HepG2 (cell line): Measurements from ENCODE around the gene PSMD5. TPM values are rescaled to one million over a fixed set of nuclear protein-coding genes. Genes with fewer than 3 reads are reported as not detected.

Experiments
- ATAC-seq: fragments of 200-7000 bp; cut with Tn5 transposase; 3 replicates; pipeline ENCODE4 v1.9.1; 2020; ENCODE audit warnings: mild to moderate bottlenecking, moderate library complexity
- BruUV-seq: library from RNA; stranded (reverse); fragments of 400-500 nt; replicated peaks from 2 replicates; lab custom pipeline; 2021; lab: Mats Ljungman, UMichigan
- CTCF ChIA-PET: fragments of 300-600 bp; formaldehyde crosslinking; extraction: SDS; loops from one replicate; lab custom pipeline; 2021; ENCODE audit warnings: low total read pairs, inconsistent platforms, low intra/inter-chr PET ratio; lab: Yijun Ruan, JAX
- POLR2A ChIA-PET: fragments of 350-600 bp; sonication (Branson Sonifier 250); formaldehyde crosslinking; loops from one replicate; lab custom pipeline; 2020; ENCODE audit warnings: antibody characterized with exemption, inconsistent platforms; lab: Yijun Ruan, JAX
- DNase-seq: peaks from one replicate; pipeline ENCODE4 v3.0.0-alpha.2; 2015; ENCODE audit warnings: low spot score
- FAIRE-seq: peaks from 3 replicates; lab custom pipeline; 2011; peaks lifted over from hg19 to GRCh38; lab: Jason Lieb, UNC
- H2AFZ ChIP-seq: one replicate; pipeline ENCODE4 v1.6.1; 2011; ENCODE audit warnings: low read length, inconsistent platforms
- H3K27ac ChIP-seq: fragments of 300-600 bp; 3 replicates; pipeline ENCODE4 v1.8.0; 2011; ENCODE audit warnings: mixed run types, mild to moderate bottlenecking, mixed read lengths, low read length, inconsistent platforms; ENCODE audit not compliant: insufficient read depth; ENCODE audit errors: extremely low read length
- H3K27me3 ChIP-seq, 2 experiments: fragments of 200-600 bp in 1 of 2; 2 replicates in 1 of 2; 3 replicates in 1 of 2; pipeline versions ENCODE4 v1.6.0 to v1.8.0; 2011; ENCODE audit warnings: low read length in 2 of 2, mild to moderate bottlenecking in 2 of 2, moderate library complexity in 2 of 2, inconsistent platforms in 1 of 2; ENCODE audit not compliant: insufficient read depth in 2 of 2, control insufficient read depth in 1 of 2
- H3K36me3 ChIP-seq, 2 experiments: fragments of 200-600 bp in 1 of 2; replicated peaks in 1 of 2; 2 replicates in 1 of 2; 3 replicates in 1 of 2; pipeline versions ENCODE4 v1.5.1 to v1.8.0; 2011; ENCODE audit warnings: low read length in 2 of 2, inconsistent platforms in 1 of 2; ENCODE audit not compliant: insufficient read depth in 2 of 2, control insufficient read depth in 1 of 2
- H3K4me1 ChIP-seq: 2 replicates; pipeline ENCODE4 v1.5.1; 2012; ENCODE audit warnings: low read length, inconsistent platforms; ENCODE audit not compliant: insufficient read depth
- H3K4me2 ChIP-seq: 2 replicates; pipeline ENCODE4 v1.6.0; 2011; ENCODE audit warnings: low read depth, low read length, inconsistent platforms
- H3K4me3 ChIP-seq, 3 experiments: fragments of 200-600 bp in 1 of 3; sonication (generic), shearing (Covaris generic) in 1 of 3; replicated peaks in 1 of 3; 2 replicates each; pipeline ENCODE4 v1.5.1; 2011 to 2016; ENCODE audit warnings: low read length in 3 of 3, inconsistent platforms in 2 of 3, low read depth in 2 of 3, mild to moderate bottlenecking in 2 of 3, control low read depth in 1 of 3, mixed read lengths in 1 of 3; ENCODE audit not compliant: insufficient read depth in 1 of 3
- H3K79me2 ChIP-seq: one replicate; pipeline ENCODE4 v1.6.1; 2011; ENCODE audit warnings: low read length, inconsistent platforms; ENCODE audit not compliant: insufficient read depth
- H3K9ac ChIP-seq: 2 replicates; pipeline ENCODE4 v1.6.0; 2011; ENCODE audit warnings: mild to moderate bottlenecking, low read depth, low read length, inconsistent platforms; ENCODE audit not compliant: insufficient read depth
- H3K9me3 ChIP-seq: 2 replicates; pipeline ENCODE4 v1.5.1; 2012; ENCODE audit warnings: mild to moderate bottlenecking, low read length
- H4K20me1 ChIP-seq: 2 replicates; pipeline ENCODE4 v1.6.0; 2011; ENCODE audit warnings: inconsistent platforms, mild to moderate bottlenecking, low read length, moderate library complexity; ENCODE audit not compliant: insufficient read depth
- JUND ChIP-seq: sonication (generic); formaldehyde crosslinking; IDR thresholded peaks from 2 replicates; pipeline ENCODE4 v1.8.0; 2022; ENCODE audit warnings: mild to moderate bottlenecking, missing genetic modification reagents
- NFRKB ChIP-seq: fragments of 450-650 bp; IDR thresholded peaks from 2 replicates; pipeline ENCODE4 v1.6.1; 2017
- NFYC ChIP-seq: IDR thresholded peaks from 2 replicates; pipeline ENCODE4 v1.6.1; 2016; ENCODE audit warnings: missing genetic modification reagents, missing compliant biosample characterization
- STAG1 ChIP-seq: sonication (generic); formaldehyde crosslinking; IDR thresholded peaks from 2 replicates; pipeline ENCODE4 v1.4.0; 2020; ENCODE audit warnings: missing genetic modification reagents
- TAF1 ChIP-seq: sonication (generic); formaldehyde crosslinking; IDR thresholded peaks from 2 replicates; pipeline ENCODE4 v1.4.0; 2020; ENCODE audit warnings: missing genetic modification reagents
- UBTF ChIP-seq: sonication (generic); formaldehyde crosslinking; IDR thresholded peaks from 2 replicates; pipeline ENCODE4 v1.4.0; 2020; ENCODE audit warnings: mild to moderate bottlenecking, missing genetic modification reagents
- ZNF260 ChIP-seq: sonication (generic); formaldehyde crosslinking; IDR thresholded peaks from 2 replicates; pipeline ENCODE4 v1.4.0; 2020; ENCODE audit warnings: missing genetic modification reagents, low read depth, mild to moderate bottlenecking, borderline replicate concordance
- ZNF264 ChIP-seq: sonication (generic); formaldehyde crosslinking; IDR thresholded peaks from 2 replicates; pipeline ENCODE4 v1.4.0; 2020; ENCODE audit warnings: missing genetic modification reagents
- ZNF274 ChIP-seq: sonication (generic); formaldehyde crosslinking; IDR thresholded peaks from 2 replicates; pipeline ENCODE4 v1.5.1; 2020; ENCODE audit warnings: mild to moderate bottlenecking, missing genetic modification reagents
- ZNF317 ChIP-seq: sonication (generic); formaldehyde crosslinking; IDR thresholded peaks from 2 replicates; pipeline ENCODE4 v1.5.0; 2020; ENCODE audit warnings: mild to moderate bottlenecking, missing genetic modification reagents
- ZNF577 ChIP-seq: sonication (generic); formaldehyde crosslinking; IDR thresholded peaks from 2 replicates; pipeline ENCODE4 v1.4.0; 2020; ENCODE audit warnings: mild to moderate bottlenecking, low read depth, missing genetic modification reagents, borderline replicate concordance
- WGBS: methylation state at CpG from one replicate; pipeline ENCODE4 v1.1.6; 2017; ENCODE audit warnings: low lambda C conversion rate; 5-methylcytosine and 5-hydroxymethylcytosine counted together
- in situ Hi-C: cut with HindIII; loops from 2 replicates; pipeline ENCODE4 v1.10.0; 2017; ENCODE audit warnings: low pct_unique_long_range_greater_than_20kb; ENCODE audit not compliant: extremely low pct_ligation_motif_present
- intact Hi-C: fragments of 100-400 bp; cut with micrococcal nuclease; formaldehyde crosslinking; loops from one replicate; pipeline ENCODE4 v1.10.0; 2022; ENCODE audit not compliant: unreplicated experiment
- polyA plus RNA-seq, 8 experiments: library from polyadenylated mRNA; depleted of rRNA in 3 of 8; stranded (reverse) in 7 of 8; unstranded in 1 of 8; fragments of >200 nt; fragmentation: Illumina TruSeq in 4 of 8; extraction: Trizol in 4 of 8; gene quantifications; 2 replicates each; pipeline versions ENCODE4 v1.2.1 to v1.2.3, GENCODE V29; 2011 to 2016; ENCODE audit warnings: low read depth in 4 of 8, missing spikeins in 1 of 8, mixed read lengths in 1 of 8; ENCODE audit not compliant: insufficient read depth in 1 of 8
- total RNA-seq, 5 experiments: library from RNA; depleted of rRNA; stranded (reverse); fragments of >200 nt; fragmentation: Illumina TruSeq; extraction: Trizol; gene quantifications; 2 replicates each; pipeline ENCODE4 v1.2.3, GENCODE V29; 2016; ENCODE audit warnings: low read depth in 1 of 5

The PSMD5 gene
- total and polyA plus RNA-seq, 2 of the 13 experiments (the other 11 are each of a cell fraction or from before 2014, with no cell fraction given): 12.7 to 18.1 TPM

- H3K36me3 ChIP-seq: peaks cover 8 to 37% of the 10 kb centered on the region in 2 experiments
- no peak overlapping the region for H3K27ac ChIP-seq
- POLR2A ChIA-PET: no interaction called here
- H3K27me3 ChIP-seq: no peaks in the 10 kb centered on the region; a peak in 1 of 5 replicates
- DNase-seq (no peak), ATAC-seq (no peak), FAIRE-seq (no peak)
- H3K9ac ChIP-seq: no peak overlapping the region
- no peaks in the 10 kb centered on the region for H3K9me3 ChIP-seq
- in situ Hi-C loops (no loop called here), intact Hi-C loops (no loop called here)
- no peak overlapping the region for H3K4me2 ChIP-seq
- BruUV-seq: no TSS peak
- CTCF ChIA-PET: no interaction called here
- no peak overlapping the region for H3K4me3 ChIP-seq
- H3K79me2 ChIP-seq: peaks cover 71% of the 10 kb centered on the region
- TF ChIP-seq NFYC (CRISPR knock-in tag) (no peak), ZNF274 (CRISPR knock-in tag) (no peak), ZNF264 (CRISPR knock-in tag) (no peak), ZNF577 (no peak), ZNF317 (no peak), ZNF260 (no peak), UBTF (CRISPR knock-in tag) (no peak), JUND (CRISPR knock-in tag) (no peak), TAF1 (CRISPR knock-in tag) (no peak), NFRKB (no peak), STAG1 (CRISPR knock-in tag) (no peak)
- no peak overlapping the region for H2AFZ ChIP-seq
- 89% methylated on average over 4 of the region's 4 CpGs for WGBS
- H4K20me1 ChIP-seq: no peaks in the 10 kb centered on the region
- peaks cover 64% of the 10 kb centered on the region for H3K4me1 ChIP-seq
These were observed 54.8 kb downstream of the PSMD5 start for GRCh38 chr9:120787933-120788332.
